Ovary (tissue), 9 donors: ENCODE measurements around the gene POM121L2. TPM values are rescaled to one million over a fixed set of nuclear protein-coding genes. Genes with fewer than 3 reads are reported as not detected.

ENCODE experiments used
- DNase-seq, 5 donors: peaks; one replicate each; pipeline ENCODE4 v3.0.0-alpha.2; 2019 to 2020
- H3K27ac ChIP-seq, 2 donors: fragments of 200-600 bp; one replicate each; pipeline versions ENCODE4 v1.5.1 to v1.8.0; 2019 to 2022
- H3K27me3 ChIP-seq: fragments of 200-600 bp; one replicate; pipeline ENCODE4 v1.8.0; 2022
- H3K36me3 ChIP-seq: fragments of 200-600 bp; sonication (generic); one replicate; pipeline ENCODE4 v1.5.1; 2019
- H3K4me1 ChIP-seq: one replicate; pipeline ENCODE4 v1.8.1; 2013; ENCODE audit warnings: mild to moderate bottlenecking, moderate library complexity; ENCODE audit not compliant: insufficient read depth
- H3K4me3 ChIP-seq: fragments of 200-600 bp; sonication (generic); one replicate; pipeline ENCODE4 v1.5.1; 2017
- H3K9me3 ChIP-seq, 2 donors: fragments of 200-600 bp in 1 of 2; sonication (generic) in 1 of 2; one replicate each; pipeline versions ENCODE4 v1.5.1 to v1.8.1; 2013 to 2019; ENCODE audit warnings: mild to moderate bottlenecking in 1 of 2, moderate library complexity in 1 of 2
- EP300 ChIP-seq: sonication (generic); formaldehyde crosslinking; IDR thresholded peaks from one replicate; pipeline ENCODE4 v1.6.1; 2017; ENCODE audit warnings: antibody characterized with exemption
- POLR2A ChIP-seq: fragments of 450-650 bp; IDR thresholded peaks from one replicate; pipeline ENCODE4 v1.6.1; 2017; ENCODE audit warnings: antibody characterized with exemption, mild to moderate bottlenecking, moderate library complexity
- WGBS, 3 donors: extraction: QIAGEN DNeasy Blood & Tissue Kit in 1 of 3; methylation state at CpG; one replicate each; pipeline versions ENCODE4 v1.1.5 to v1.1.7; 2013 to 2017; 5-methylcytosine and 5-hydroxymethylcytosine counted together
- intact Hi-C, 4 donors: fragments of 100-400 bp; cut with DNase I; formaldehyde crosslinking; loops; one replicate each; pipeline versions ENCODE4 v1.11.0 to v1.15.1; 2022 to 2023
- polyA plus RNA-seq, 2 donors: library from polyadenylated mRNA; stranded (reverse); fragments of 200-250 nt in 1 of 2; fragments of 350-450 nt in 1 of 2; fragmentation: Illumina TruSeq in 1 of 2; extraction: RNeasy Lipid Tissue Mini Kit (QIAGEN cat#74804) in 1 of 2; gene quantifications; one replicate each; pipeline ENCODE4 v1.2.3, GENCODE V29; 2013 to 2014
- total RNA-seq, 7 donors: library from RNA; depleted of rRNA in 2 of 7; stranded (reverse); fragments of >200 nt in 2 of 7; fragmentation: NEBNext Ultra II Directional in 3 of 7; extraction: Animal tissue kit (Norgen Biotek cat#: 25700) in 3 of 7; gene quantifications; one replicate each; pipeline versions ENCODE4 v1.1.0 to v1.2.4, GENCODE V29; 2016 to 2023
- TF ChIP-seq, protein P1 (sequence below), 3 donors: fragments of 450-650 bp in 2 of 3; fragments of 200-600 bp in 1 of 3; IDR thresholded peaks; one replicate each; pipeline versions ENCODE4 v1.5.1 to v1.8.0; 2016 to 2022; ENCODE audit warnings: antibody characterized with exemption in 3 of 3, mild to moderate bottlenecking in 1 of 3
- donor health status: DM: no; HTN: no; CAD: no; lungs with moderate emphysema.
- donor health status: DM: no; HTN: no; CAD: no.
- donor health status: Bipolar disorder and iron deficiency.
- donor health status: DM: yes; HTN: yes; CAD: no.
- donor health status: DM: no; HTN: no; CAD: no.
- donor health status: DM: yes; HTN: yes; CAD: no.

Gene POM121L2
- total and polyA plus RNA-seq, 9 donors = 0.02 to 0.05 TPM; not detected in 7

DNA sequence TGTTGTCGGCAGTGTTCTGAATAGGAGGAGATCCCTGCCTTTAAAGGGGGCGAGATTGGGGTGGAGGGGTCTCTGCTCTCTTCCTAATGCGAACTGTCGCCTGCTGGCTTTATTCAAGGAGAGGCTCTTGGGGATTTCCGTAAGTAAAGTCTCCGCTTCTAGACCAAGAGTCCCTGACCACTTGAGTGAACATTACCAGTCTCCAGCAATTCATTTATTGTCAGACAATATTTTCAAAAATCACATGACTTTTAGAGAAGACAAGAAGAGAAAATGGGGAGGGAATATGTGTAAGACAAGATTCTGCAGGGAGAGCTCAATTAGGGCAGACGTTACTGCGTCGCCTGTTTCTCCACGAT lies 21.2 kb downstream of the POM121L2 start:
- Histone ChIP-seq H3K27me3 (no peaks in the 10 kb centered on the region), H3K4me1 (no peaks in the 10 kb centered on the region), H3K4me3 (no peak overlapping the region), H3K27ac (no peak overlapping the region), H3K36me3 (no peaks in the 10 kb centered on the region), H3K9me3 (peaks cover 0 to 18% of the 10 kb centered on the region in 2 donors)
- TF ChIP-seq EP300 = no peak
- no peak for TF ChIP-seq POLR2A
- TF ChIP-seq, protein P1, sequence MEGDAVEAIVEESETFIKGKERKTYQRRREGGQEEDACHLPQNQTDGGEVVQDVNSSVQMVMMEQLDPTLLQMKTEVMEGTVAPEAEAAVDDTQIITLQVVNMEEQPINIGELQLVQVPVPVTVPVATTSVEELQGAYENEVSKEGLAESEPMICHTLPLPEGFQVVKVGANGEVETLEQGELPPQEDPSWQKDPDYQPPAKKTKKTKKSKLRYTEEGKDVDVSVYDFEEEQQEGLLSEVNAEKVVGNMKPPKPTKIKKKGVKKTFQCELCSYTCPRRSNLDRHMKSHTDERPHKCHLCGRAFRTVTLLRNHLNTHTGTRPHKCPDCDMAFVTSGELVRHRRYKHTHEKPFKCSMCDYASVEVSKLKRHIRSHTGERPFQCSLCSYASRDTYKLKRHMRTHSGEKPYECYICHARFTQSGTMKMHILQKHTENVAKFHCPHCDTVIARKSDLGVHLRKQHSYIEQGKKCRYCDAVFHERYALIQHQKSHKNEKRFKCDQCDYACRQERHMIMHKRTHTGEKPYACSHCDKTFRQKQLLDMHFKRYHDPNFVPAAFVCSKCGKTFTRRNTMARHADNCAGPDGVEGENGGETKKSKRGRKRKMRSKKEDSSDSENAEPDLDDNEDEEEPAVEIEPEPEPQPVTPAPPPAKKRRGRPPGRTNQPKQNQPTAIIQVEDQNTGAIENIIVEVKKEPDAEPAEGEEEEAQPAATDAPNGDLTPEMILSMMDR (IDR thresholded peaks at IDR 0.05) = no peak
- DNase-seq = no peak
- 7 to 14% (median 12%) methylated on average over 10 of the region's 10 CpGs for WGBS, 3 donors
- intact Hi-C loops = no loop called here

DNA sequence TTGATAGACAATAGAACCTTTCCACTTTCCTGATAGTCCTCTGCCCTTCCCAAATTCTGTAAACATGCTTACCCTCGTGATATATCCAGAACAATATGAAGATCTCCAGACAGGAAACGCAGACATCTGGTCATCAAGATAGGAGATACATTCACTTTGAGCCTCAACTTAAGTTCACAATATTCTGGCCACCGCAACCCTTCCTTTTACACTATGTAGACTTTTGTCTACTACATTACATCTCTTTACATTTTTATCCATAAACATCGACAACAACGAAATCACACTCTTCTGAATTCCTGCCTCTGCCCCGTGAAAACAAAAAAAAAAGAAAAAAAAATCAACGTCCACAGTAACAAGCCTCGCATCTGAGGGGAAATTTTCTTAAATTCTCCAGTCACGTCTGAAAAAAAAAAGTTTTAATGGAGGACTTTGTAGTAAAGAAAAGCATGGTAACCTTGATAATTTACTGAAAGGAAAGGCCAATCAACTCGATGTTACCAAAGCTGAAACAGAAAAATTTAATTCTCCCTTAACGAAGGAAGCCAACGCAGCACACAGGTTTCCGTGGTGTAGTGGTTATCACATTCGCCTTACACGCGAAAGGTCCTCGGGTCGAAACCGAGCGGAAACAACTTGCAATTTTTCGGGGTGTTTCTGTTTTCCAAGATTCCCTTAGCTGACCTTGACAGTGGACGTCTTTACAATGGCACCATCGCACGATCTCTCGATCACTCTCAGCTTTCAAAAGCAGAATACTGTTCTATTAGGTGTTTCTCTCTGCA lies 21.8 kb downstream of the POM121L2 start:
- H3K36me3 ChIP-seq = no peaks in the 10 kb centered on the region
- H3K4me3 ChIP-seq = no peak overlapping the region
- H3K9me3 ChIP-seq = peaks cover 0 to 17% of the 10 kb centered on the region in 2 donors
- intact Hi-C loops = no loop called here
- no peaks in the 10 kb centered on the region for H3K4me1 ChIP-seq
- H3K27me3 ChIP-seq = no peaks in the 10 kb centered on the region
- no peak for DNase-seq
- no peak overlapping the region for H3K27ac ChIP-seq
- WGBS, 3 donors = 4 to 6% (median 5%) methylated on average over 25 of the region's 25 CpGs
- TF ChIP-seq POLR2A = no peak
- TF ChIP-seq EP300 = no peak
- TF ChIP-seq, protein P1 (IDR thresholded peaks at IDR 0.05) = no peak

DNA sequence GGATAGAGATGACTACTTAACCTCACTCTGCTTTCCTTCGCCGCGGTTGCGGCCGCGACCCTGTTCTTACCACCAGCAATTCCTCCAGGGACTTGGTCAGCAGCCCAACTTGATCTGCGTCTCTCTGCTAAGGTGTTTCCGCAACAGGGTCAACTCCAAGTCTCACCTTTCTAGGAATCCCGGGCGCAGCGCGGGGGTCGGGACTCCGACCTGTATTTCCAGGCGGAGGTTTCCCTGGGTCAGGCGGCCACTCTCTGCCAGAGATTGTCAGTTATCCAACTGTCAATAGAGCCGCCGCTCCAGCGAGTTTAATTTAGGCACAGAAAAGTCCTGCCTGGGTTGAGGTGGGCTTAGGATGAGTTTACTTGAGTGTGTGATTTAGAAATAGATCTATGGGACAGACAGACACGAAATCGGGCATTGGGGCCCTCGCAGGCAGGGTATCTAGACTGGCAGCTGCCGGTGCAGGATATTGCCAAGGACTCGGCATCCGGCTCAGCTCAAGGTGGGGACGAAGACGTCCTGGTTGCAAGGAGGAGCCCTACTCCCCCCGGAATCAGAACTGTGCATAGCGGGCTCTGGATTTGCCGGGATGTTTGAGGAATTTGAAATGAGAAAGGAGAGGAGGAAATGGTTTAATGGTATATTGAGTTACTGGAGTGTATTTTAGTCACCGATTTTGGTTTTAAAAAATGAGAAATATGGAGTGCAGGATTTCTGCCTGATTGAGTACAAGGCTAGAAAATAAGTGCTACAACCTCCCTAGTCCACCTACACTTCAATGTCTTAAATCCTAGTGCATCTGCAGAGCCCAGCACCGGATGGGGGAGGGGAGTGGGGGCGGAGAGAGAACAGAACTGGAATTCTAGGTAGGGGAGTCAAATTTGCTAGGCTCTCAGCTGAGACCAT lies 23.7 kb downstream of the POM121L2 start:
- intact Hi-C loops = no loop called here
- H3K4me3 ChIP-seq = no peak overlapping the region
- no peaks in the 10 kb centered on the region for H3K27me3 ChIP-seq
- DNase-seq = no peak
- H3K9me3 ChIP-seq = peaks cover 0 to 8% of the 10 kb centered on the region in 2 donors
- H3K4me1 ChIP-seq = no peaks in the 10 kb centered on the region
- H3K36me3 ChIP-seq = no peaks in the 10 kb centered on the region
- no peak overlapping the region for H3K27ac ChIP-seq
- 2% methylated on average over 33 of the region's 33 CpGs for WGBS, 3 donors
- TF ChIP-seq EP300 (no peak), POLR2A (no peak)
- TF ChIP-seq, protein P1 (IDR thresholded peaks at IDR 0.05) = no peak

DNA sequence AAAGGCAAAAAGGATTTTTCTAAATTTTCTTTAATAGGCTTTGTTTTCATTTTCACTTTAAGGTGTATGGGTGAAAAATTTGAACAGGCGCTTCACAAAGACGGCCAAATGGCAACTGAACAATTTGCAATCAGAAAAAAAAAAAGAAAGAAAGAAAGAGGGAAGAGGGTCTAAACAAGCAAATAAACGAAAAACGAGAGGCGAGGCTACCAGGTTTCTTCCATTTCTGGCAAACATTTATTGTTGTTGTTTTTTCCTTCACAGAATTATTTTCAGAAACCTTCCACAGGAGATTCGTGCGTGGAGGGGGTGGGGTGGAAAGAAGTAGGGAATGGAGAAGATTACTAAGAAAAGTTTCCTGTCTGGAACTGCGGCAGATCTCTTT lies 24.3 kb downstream of the POM121L2 start:
- no peaks in the 10 kb centered on the region for H3K27me3 ChIP-seq
- 5 to 8% (median 5%) methylated on average over 8 of the region's 8 CpGs for WGBS, 3 donors
- no peak for DNase-seq

More for the DNA sequence above, 24.3 kb downstream of the POM121L2 start:
- Histone ChIP-seq H3K4me3 (no peak overlapping the region), H3K27ac (no peak overlapping the region), H3K36me3 (no peaks in the 10 kb centered on the region), H3K9me3 (peaks cover 0 to 7% of the 10 kb centered on the region in 2 donors), H3K4me1 (no peaks in the 10 kb centered on the region)
- intact Hi-C loops = no loop called here
- TF ChIP-seq EP300 (no peak), POLR2A (no peak)
- TF ChIP-seq, protein P1 (IDR thresholded peaks at IDR 0.05) = no peak
